OCI-LY3 (cell line): ENCODE data around the gene RNU4-1.
"Not testable (repeated sequence)": the region's sequence is repeated elsewhere in the genome, so short reads cannot be mapped to it uniquely, and the experiment has no call there.

Experiments used
- H2AFZ ChIP-seq: fragments of 200-600, 300-600 bp; shearing (Covaris generic); 2 replicates; pipeline ENCODE4 v1.6.0; 2014; ENCODE audit warnings: antibody characterized with exemption, low read depth, low read length
- H3K27ac ChIP-seq: fragments of 200-600, 300-600 bp; sonication (generic); 2 replicates; pipeline ENCODE4 v1.5.1; 2014; ENCODE audit warnings: mild to moderate bottlenecking, low read length, moderate library complexity, mixed read lengths
- H3K27me3 ChIP-seq: fragments of 200-600, 300-600 bp; sonication (generic); 2 replicates; pipeline ENCODE4 v1.6.1; 2014; ENCODE audit warnings: low read depth, low read length, mixed read lengths
- H3K36me3 ChIP-seq: fragments of 200-600, 300-600 bp; sonication (generic); replicated peaks from 2 replicates; pipeline ENCODE3; 2014; ENCODE audit warnings: low read depth, low read length, mixed read lengths
- H3K4me1 ChIP-seq: fragments of 300-600, 200-600 bp; sonication (generic); 2 replicates; pipeline ENCODE4 v1.6.1; 2014; ENCODE audit warnings: low read length, mixed read lengths
- H3K4me2 ChIP-seq: fragments of 200-600, 300-600 bp; sonication (generic); 2 replicates; pipeline ENCODE4 v1.6.1; 2014; ENCODE audit warnings: low read length, mixed read lengths
- H3K4me3 ChIP-seq: fragments of 300-600, 200-600 bp; sonication (generic); 2 replicates; pipeline ENCODE4 v1.5.1; 2014; ENCODE audit warnings: antibody characterized with exemption, mild to moderate bottlenecking, low read length, moderate library complexity
- H3K79me2 ChIP-seq: fragments of 300-600, 200-600 bp; shearing (Covaris generic); 2 replicates; pipeline ENCODE4 v1.6.1; 2014; ENCODE audit warnings: mild to moderate bottlenecking, low read length, mixed read lengths
- H3K9ac ChIP-seq: fragments of 300-600, 200-600 bp; shearing (Covaris generic); 2 replicates; pipeline ENCODE4 v1.6.0; 2014; ENCODE audit warnings: mild to moderate bottlenecking, low read length, moderate library complexity
- H3K9me3 ChIP-seq: fragments of 200-600, 300-600 bp; shearing (Covaris generic); 2 replicates; pipeline ENCODE4 v1.6.1; 2014; ENCODE audit warnings: low read length, mixed read lengths; ENCODE audit not compliant: insufficient read depth
- H4K20me1 ChIP-seq: fragments of 200-600, 300-600 bp; sonication (generic); 2 replicates; pipeline ENCODE4 v1.6.1; 2016; ENCODE audit warnings: low read length, mixed read lengths; ENCODE audit not compliant: insufficient read depth
- EZH2phosphoT487 ChIP-seq: fragments of 200-600 bp; shearing (Covaris generic); IDR thresholded peaks from 2 replicates; pipeline ENCODE4 v1.6.1; 2018; ENCODE audit warnings: antibody characterized with exemption, mixed run types, low read depth
- TF ChIP-seq, protein P1 (sequence below): fragments of 200-600, 300-600 bp; sonication (generic); IDR thresholded peaks from 2 replicates; pipeline ENCODE4 v1.5.1; 2014; ENCODE audit warnings: antibody characterized with exemption, low read length, low read depth

RNU4-1 gene

DNA sequence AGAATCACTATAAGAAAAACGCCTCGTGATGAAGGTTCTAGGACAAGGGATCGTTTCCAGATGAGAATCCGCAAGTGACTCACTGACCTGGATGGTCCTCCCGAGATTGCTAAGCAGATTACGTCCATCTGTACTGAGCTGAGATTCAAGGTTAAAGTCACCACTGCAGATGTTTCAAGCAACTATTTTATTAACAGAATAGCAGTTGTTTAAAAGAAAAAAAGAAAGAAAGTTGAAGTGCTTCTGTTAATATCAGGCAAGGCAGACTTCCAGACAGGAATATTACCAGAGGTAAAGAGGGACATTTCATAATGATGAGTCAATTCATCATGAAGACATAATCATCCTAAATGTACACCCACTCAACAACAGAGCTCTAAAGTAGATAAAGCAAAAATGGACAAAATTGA, 45.4 kb downstream of the RNU4-1 start:
- no peak for TF ChIP-seq EZH2phosphoT487
- TF ChIP-seq, protein P1, sequence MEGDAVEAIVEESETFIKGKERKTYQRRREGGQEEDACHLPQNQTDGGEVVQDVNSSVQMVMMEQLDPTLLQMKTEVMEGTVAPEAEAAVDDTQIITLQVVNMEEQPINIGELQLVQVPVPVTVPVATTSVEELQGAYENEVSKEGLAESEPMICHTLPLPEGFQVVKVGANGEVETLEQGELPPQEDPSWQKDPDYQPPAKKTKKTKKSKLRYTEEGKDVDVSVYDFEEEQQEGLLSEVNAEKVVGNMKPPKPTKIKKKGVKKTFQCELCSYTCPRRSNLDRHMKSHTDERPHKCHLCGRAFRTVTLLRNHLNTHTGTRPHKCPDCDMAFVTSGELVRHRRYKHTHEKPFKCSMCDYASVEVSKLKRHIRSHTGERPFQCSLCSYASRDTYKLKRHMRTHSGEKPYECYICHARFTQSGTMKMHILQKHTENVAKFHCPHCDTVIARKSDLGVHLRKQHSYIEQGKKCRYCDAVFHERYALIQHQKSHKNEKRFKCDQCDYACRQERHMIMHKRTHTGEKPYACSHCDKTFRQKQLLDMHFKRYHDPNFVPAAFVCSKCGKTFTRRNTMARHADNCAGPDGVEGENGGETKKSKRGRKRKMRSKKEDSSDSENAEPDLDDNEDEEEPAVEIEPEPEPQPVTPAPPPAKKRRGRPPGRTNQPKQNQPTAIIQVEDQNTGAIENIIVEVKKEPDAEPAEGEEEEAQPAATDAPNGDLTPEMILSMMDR, result no peak
- no peaks in the 10 kb centered on the region for H3K79me2 ChIP-seq
- no peaks in the 10 kb centered on the region for H3K36me3 ChIP-seq
- no peak overlapping the region for H3K4me2 ChIP-seq
- no peak overlapping the region for H2AFZ ChIP-seq
- no peak overlapping the region for H3K4me3 ChIP-seq
- peaks cover 18% of the 10 kb centered on the region for H3K4me1 ChIP-seq
- H3K9ac ChIP-seq, result no peak overlapping the region
- no peaks in the 10 kb centered on the region for H3K9me3 ChIP-seq
- peaks cover 7% of the 10 kb centered on the region; the same call in 1 of the 2 replicates for H4K20me1 ChIP-seq
- no peak overlapping the region for H3K27ac ChIP-seq
- peaks cover 35% of the 10 kb centered on the region for H3K27me3 ChIP-seq

DNA sequence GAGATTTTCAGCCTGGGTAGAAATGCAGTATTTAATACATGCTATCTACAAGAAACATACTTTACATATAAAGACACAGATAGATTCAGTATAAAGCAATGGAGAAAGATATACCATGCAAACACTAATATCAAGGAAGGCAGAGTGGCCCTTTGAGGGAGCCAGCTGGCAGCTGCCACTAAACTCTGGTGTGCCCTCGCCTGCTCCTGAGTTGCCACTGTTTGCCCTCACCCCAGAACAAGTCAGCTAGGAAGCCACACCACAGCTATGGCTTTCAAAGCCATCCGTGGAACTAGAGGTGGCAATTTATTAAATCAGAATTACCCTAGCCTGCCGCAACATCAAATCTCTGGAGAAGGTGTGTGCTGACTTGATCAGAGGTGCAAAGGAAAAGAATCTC, 45.9 kb downstream of the RNU4-1 start:
- TF ChIP-seq, protein P1, result no peak
- TF ChIP-seq EZH2phosphoT487, result no peak
- Histone ChIP-seq H4K20me1 (peaks cover 3% of the 10 kb centered on the region; the same call in 1 of the 2 replicates), H3K9ac (no peak overlapping the region), H3K79me2 (no peaks in the 10 kb centered on the region), H3K27me3 (peaks cover 31% of the 10 kb centered on the region), H3K36me3 (no peaks in the 10 kb centered on the region), H2AFZ (no peak overlapping the region), H3K4me3 (no peak overlapping the region), H3K9me3 (no peaks in the 10 kb centered on the region), H3K4me2 (no peak overlapping the region), H3K27ac (no peak overlapping the region), H3K4me1 (peaks cover 15% of the 10 kb centered on the region)

DNA sequence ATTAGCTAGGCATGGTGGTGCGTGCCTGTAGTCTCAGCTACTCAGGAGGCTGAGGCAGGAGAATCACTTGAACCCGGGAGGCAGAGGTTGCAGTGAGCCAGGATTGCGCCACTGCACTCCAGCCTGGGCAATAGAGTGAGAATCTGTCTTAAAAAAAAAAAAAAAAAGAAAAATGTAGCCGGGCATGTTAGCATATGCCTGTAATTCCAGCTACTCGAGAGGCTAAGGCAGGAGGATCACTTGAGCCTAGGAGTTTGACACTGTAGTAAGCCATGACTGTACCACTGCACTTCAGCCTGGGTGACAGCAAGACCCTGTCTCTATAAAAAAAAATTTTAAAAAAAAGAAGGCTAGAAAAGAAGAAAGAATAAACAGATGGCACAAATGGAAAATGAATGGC, 46.3 kb downstream of the RNU4-1 start:
- not testable (repeated sequence) for H3K4me3 ChIP-seq, H3K79me2 ChIP-seq, H3K27ac ChIP-seq, H3K9me3 ChIP-seq, H3K4me1 ChIP-seq, H4K20me1 ChIP-seq, H3K4me2 ChIP-seq, H2AFZ ChIP-seq, H3K36me3 ChIP-seq, H3K9ac ChIP-seq
- H3K27me3 ChIP-seq, result peaks cover 26% of the 10 kb centered on the region
